Stimulated activated effector memory CD8-positive, alpha-beta T cell treated with anti-CD3 and anti-CD28 coated beads, Interleukin-12 subunit alpha, Interleukin-12 subunit beta, amount 100 ng/mL, for 72 hours (primary cell): ENCODE data around the gene CCDC24.

Experiments
- ATAC-seq: fragments of 150-1000 bp; cut with Tn5 transposase; 2 replicates; pipeline ENCODE4 v1.10.0; 2021
- DNase-seq, 2 donors: peaks; one replicate each; pipeline ENCODE4 v3.0.0; 2021 to 2022; ENCODE audit warnings: low spot score in 2 of 2
- H3K27ac Mint-ChIP-seq: one replicate; pipeline ENCODE4 v1.8.0; 2022; ENCODE audit warnings: mild to moderate bottlenecking, mixed read lengths
- H3K36me3 Mint-ChIP-seq: one replicate; pipeline ENCODE4 v1.8.0; 2022; ENCODE audit warnings: mild to moderate bottlenecking, mixed read lengths
- H3K4me1 Mint-ChIP-seq: one replicate; pipeline ENCODE4 v1.8.0; 2022; ENCODE audit warnings: mixed read lengths
- H3K4me3 Mint-ChIP-seq: one replicate; pipeline ENCODE4 v1.8.0; 2022; ENCODE audit warnings: mild to moderate bottlenecking, mixed read lengths
- H3K9me3 Mint-ChIP-seq: one replicate; pipeline ENCODE4 v1.8.0; 2022; ENCODE audit warnings: mixed read lengths

Gene CCDC24

DNA sequence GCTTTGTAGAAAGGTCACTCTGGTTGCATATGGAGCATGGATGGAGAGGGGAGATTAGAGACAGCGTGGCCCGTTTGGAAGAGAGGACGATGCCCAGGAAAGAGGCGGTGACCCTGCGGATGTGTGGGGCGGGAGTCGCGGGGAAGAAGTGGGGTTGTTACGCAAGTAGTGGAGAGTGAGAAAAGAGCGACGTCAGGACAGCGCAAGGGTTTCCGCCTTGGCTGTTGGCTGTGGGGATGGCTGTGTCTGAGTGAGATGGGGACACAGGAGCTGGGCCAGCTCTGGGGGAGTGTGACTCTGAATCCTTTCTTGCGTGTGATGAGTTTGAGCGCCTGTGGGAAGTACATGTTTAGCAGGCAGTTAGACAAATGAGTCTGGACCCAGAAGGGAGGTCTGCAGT lies 8.6 kb upstream of the CCDC24 start:
- peaks cover 30% of the 10 kb centered on the region for H3K36me3 Mint-ChIP-seq
- no peak overlapping the region for H3K27ac Mint-ChIP-seq

DNA sequence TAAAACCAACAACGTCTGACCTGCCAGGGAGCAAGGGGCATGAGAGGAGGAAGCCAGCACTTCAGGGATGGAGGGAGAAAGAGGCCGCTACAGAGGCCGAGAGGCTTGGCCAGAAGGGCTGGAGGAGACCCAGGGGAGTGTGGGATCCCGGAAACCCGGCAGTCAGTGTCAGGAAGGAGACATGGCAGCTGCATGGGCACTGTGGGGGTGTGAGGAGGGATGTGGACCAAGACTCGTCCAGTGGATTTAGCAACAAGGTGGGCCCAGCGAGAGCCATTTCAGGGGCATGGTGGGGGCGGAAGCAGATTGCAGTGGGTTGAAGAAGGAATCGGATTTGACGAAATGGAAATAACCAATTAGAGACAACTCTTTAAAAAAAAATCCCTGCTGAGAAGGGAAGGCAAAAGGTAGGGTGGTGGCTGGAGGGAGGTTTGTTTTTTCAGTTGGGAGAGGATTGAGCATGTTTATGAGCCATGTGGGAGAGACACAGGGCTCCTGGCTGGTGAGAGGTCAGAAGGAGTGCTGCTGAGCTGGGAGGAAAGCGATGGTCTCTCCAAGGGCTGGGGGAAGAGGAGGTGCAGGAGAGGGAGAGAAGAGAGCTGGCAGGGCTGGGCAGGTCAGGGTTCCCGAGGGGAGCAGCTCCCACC lies 8.0 kb upstream of the CCDC24 start:
- Mint-ChIP-seq H3K36me3 (peaks cover 25% of the 10 kb centered on the region), H3K9me3 (no peaks in the 10 kb centered on the region), H3K4me1 (peaks cover 37% of the 10 kb centered on the region), H3K27ac (peak overlapping the region; percentile 76), H3K4me3 (no peak overlapping the region)
- ATAC-seq: no peak
- no peak for DNase-seq

More for the DNA sequence above, 8.6 kb upstream of the CCDC24 start:
- no peaks in the 10 kb centered on the region for H3K9me3 Mint-ChIP-seq
- no peak for DNase-seq
- no peak overlapping the region for H3K4me3 Mint-ChIP-seq
- H3K4me1 Mint-ChIP-seq: peaks cover 42% of the 10 kb centered on the region
- ATAC-seq: no peak

DNA sequence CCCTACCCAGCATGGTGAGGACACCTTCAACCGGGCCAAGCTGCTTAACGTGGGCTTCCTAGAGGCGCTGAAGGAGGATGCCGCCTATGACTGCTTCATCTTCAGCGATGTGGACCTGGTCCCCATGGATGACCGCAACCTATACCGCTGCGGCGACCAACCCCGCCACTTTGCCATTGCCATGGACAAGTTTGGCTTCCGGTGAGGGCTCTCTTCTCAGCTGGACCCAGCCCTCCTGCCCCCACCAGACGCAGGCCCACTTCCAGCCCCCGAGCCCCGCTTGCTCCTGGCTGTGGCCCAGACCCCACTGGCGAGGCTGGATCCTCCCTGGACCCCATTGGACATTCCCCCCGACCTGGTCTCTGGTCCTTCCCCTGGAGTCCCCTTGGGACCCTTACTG lies 6.5 kb upstream of the CCDC24 start:
- H3K4me1 Mint-ChIP-seq: peaks cover 28% of the 10 kb centered on the region
- no peaks in the 10 kb centered on the region for H3K9me3 Mint-ChIP-seq
- no peak for ATAC-seq
- DNase-seq: no peak
- H3K27ac Mint-ChIP-seq: no peak overlapping the region
- no peak overlapping the region for H3K4me3 Mint-ChIP-seq
- H3K36me3 Mint-ChIP-seq: peaks cover 25% of the 10 kb centered on the region

DNA sequence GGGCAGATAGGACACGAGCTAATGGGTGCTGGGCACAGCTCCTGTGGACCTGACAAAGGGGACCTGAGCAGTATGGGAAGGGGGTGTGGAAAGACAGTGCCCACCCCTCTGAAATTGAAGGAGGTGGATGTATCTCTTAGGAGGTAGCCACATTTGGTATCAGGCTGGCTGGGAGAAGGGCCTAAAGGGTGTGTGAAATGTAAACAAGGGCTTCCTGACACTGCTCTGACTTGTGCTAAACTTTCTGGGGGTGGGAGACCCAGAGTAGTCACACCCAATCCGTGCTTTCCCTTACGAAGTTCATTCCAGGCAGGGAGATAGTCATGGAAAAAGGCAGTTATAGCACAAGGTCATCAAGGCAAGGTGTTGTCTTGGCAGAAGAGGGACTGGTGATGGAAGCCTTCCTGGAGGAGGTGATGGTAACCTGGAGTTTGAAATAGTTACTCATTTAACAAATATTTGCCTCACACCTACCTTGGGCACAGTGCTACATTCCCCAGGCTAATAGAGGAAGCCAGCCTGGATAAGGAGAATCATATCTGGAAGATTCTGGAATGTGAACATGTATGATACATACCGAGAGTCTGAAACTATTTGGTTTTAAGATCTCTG lies 5.3 kb upstream of the CCDC24 start:
- no peaks in the 10 kb centered on the region for H3K9me3 Mint-ChIP-seq
- H3K4me1 Mint-ChIP-seq: peaks cover 16% of the 10 kb centered on the region
- DNase-seq: no peak
- no peak overlapping the region for H3K27ac Mint-ChIP-seq
- no peak for ATAC-seq
- no peak overlapping the region for H3K4me3 Mint-ChIP-seq
- peaks cover 25% of the 10 kb centered on the region for H3K36me3 Mint-ChIP-seq

DNA sequence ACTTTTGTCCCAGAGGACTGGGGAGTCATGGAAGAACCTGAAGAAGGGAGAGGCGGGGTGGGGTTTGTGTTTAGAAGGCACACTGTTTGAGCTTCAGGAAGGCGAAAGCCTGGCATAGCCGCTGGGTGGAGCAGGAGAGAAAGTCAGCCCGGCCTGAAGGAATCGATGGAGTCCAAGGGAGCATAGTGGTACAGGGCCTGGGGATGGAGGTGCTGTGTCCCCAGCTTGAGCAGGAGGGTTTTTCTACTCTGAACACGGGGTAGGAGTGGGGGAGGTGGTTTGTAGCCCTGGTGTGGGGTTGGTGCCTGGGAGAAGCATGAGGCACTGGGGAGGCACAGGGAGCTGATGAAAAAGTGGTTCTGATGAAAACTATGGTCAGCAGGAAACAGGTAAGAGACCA lies 4.7 kb upstream of the CCDC24 start:
- Mint-ChIP-seq H3K4me3 (no peak overlapping the region), H3K9me3 (no peaks in the 10 kb centered on the region), H3K27ac (no peak overlapping the region), H3K36me3 (peaks cover 28% of the 10 kb centered on the region), H3K4me1 (peaks cover 19% of the 10 kb centered on the region)
- ATAC-seq: no peak
- no peak for DNase-seq

DNA sequence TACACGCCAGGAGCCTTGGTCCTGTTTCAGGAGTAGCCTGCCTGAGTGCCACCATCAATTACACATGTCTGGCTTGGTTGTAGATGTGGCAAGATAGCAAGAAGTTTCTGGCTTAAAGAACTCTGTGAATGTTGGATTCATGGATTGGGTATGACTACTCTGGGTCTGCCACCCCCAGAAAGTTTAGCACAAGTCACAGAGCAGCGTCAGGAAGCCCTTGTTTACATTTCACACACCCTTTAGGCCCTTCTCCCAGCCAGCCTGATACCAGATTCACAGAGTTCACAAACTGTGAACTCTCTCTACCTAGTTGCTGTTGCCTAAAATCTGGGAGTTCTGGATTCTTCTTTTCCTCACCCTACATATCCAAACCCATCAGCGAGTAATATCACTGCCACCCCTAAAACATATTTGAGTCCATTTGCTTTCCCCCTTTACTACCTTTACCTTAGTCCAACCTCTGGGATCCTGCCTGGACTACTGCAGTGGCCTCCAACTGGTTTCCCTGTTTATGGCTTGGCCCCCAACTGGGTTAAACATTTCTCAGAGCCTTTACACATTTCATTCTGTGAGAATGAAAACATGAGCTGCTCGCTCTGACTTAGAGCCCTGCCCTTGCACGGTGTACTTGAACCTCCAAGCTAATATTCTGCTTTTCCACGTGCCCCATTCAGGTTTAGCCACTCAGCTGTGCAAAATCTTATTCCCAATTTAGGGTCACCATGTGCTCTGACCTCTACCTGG lies 4.1 kb upstream of the CCDC24 start:
- H3K36me3 Mint-ChIP-seq: peaks cover 32% of the 10 kb centered on the region
- H3K4me3 Mint-ChIP-seq: no peak overlapping the region
- H3K9me3 Mint-ChIP-seq: no peaks in the 10 kb centered on the region
- ATAC-seq (no peak), DNase-seq (no peak)
- no peak overlapping the region for H3K27ac Mint-ChIP-seq
- peaks cover 23% of the 10 kb centered on the region for H3K4me1 Mint-ChIP-seq

DNA sequence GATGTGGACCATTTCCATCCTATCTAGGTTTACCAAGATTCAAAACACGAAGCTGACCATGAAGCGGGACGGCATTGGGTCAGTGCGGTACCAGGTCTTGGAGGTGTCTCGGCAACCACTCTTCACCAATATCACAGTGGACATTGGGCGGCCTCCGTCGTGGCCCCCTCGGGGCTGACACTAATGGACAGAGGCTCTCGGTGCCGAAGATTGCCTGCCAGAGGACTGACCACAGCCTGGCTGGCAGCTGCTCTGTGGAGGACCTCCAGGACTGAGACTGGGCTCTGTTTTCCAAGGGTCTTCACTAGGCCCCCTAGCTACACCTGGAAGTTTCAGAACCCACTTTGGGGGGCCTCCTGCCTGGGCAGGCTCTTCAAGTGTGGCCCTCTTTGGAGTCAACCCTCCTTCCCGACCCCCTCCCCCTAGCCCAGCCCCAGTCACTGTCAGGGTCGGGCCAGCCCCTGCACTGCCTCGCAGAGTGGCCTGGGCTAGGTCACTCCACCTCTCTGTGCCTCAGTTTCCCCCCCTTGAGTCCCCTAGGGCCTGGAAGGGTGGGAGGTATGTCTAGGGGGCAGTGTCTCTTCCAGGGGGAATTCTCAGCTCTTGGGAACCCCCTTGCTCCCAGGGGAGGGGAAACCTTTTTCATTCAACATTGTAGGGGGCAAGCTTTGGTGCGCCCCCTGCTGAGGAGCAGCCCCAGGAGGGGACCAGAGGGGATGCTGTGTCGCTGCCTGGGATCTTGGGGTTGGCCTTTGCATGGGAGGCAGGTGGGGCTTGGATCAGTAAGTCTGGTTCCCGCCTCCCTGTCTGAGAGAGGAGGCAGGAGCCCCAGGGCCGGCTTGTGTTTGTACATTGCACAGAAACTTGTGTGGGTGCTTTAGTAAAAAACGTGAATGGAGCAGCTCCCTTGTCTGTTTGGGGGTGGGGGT lies 864 bp upstream of the CCDC24 start:
- Mint-ChIP-seq H3K36me3 (peaks cover 23% of the 10 kb centered on the region), H3K9me3 (no peaks in the 10 kb centered on the region), H3K4me1 (peaks cover 14% of the 10 kb centered on the region), H3K4me3 (peak overlapping the region; percentile 88), H3K27ac (peak overlapping the region; percentile 86)
- ATAC-seq: no peak
- DNase-seq: no peak

DNA sequence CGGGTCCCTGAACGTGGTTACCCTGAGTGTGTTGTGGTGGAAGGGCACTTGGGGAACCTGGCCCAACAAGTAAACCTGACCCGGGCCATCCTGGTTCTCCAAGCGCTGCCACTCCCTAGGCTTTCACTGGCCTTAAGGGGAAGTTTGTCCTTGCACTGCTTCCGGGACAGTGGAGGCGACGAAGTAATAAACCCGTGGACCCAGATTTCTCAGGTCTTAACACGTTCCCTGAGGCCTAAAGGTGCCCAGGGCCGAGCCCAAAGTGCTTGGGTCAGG lies 261 bp upstream of the CCDC24 start:
- peaks cover 14% of the 10 kb centered on the region for H3K4me1 Mint-ChIP-seq
- peak overlapping the region; percentile 88 for H3K4me3 Mint-ChIP-seq
- ATAC-seq: no peak
- no peak for DNase-seq
- H3K9me3 Mint-ChIP-seq: no peaks in the 10 kb centered on the region
- peak overlapping the region; percentile 86 for H3K27ac Mint-ChIP-seq
- peaks cover 17% of the 10 kb centered on the region for H3K36me3 Mint-ChIP-seq

DNA sequence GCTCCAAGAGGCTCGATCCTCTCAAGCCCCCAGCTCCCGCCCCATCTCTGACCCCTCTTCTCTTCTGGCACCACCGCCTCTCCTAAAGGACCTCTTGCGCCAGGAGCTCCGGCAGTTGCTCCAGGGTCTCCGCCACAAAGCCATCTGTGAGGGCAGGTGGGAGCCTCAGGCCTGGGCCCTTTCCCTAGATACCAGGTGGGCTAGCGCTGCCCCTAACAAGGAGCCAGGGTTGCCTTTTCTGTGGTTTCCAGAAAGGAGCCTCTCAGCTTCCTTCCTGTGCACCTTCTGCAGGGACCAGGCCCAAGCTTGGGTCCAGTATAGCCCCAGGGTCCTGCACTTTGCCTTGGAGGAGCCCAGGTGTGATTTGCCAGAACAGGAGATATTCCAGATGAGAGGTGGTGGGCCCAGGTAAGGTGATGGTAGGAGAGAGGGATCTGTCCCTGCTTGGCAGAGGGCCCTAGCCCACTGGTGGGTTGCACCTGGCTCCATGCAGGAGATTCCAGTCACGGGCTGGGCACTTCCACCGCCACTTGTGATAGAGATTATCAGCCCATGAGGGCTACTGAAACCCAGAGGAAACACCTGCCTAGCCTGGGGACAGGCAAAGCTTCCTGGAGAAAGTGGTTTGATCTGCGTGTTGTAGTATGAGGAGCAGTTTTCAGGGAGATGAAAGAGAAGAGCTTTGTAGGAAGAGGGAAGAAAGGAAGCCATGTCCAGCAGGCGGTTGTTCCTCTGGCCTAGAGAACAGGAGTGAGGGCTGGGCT lies 1.0 kb downstream of the CCDC24 start:
- Mint-ChIP-seq H3K4me3 (peak overlapping the region; percentile 88), H3K36me3 (peaks cover 14% of the 10 kb centered on the region), H3K27ac (peak overlapping the region; percentile 86), H3K4me1 (peaks cover 14% of the 10 kb centered on the region), H3K9me3 (no peaks in the 10 kb centered on the region)
- ATAC-seq: no peak
- no peak for DNase-seq

DNA sequence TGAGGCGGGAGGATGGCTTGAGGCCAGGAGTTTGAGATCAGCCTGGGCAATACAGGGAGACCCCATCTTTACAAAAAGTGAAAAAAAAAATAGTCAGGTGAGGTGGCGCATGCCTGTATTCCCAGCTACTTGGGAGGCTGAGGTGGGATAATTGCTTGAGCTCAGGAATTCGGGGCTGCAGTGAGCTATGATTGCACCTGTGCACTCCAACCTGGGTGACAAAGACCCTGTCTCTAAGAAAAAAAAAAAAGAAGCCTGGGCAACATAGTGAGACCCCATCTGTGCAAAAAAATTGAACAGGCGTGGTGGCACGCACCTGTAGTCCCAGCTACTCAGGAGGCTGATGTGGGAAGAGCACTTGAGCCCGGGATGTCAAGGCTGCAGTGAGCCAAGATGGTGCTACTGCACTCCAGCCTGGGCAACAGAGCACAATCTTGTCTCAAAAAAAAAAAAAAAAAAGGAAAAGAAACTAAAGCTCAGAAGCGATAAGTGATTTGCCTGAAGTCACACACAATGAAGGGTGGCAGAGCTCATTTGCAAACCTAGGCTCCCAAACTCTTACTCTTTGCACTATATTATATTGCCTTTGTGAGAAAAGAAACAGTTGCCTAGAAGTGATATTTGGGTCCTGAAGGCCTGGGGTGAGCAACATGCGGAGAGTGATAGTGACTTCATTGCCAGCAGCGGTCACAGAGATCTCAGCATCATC lies 2.0 kb downstream of the CCDC24 start:
- H3K27ac Mint-ChIP-seq: no peak overlapping the region
- H3K36me3 Mint-ChIP-seq: peaks cover 14% of the 10 kb centered on the region
- H3K4me1 Mint-ChIP-seq: peaks cover 16% of the 10 kb centered on the region
- ATAC-seq (no peak), DNase-seq (no peak)
- H3K9me3 Mint-ChIP-seq: no peaks in the 10 kb centered on the region
- H3K4me3 Mint-ChIP-seq: no peak overlapping the region

DNA sequence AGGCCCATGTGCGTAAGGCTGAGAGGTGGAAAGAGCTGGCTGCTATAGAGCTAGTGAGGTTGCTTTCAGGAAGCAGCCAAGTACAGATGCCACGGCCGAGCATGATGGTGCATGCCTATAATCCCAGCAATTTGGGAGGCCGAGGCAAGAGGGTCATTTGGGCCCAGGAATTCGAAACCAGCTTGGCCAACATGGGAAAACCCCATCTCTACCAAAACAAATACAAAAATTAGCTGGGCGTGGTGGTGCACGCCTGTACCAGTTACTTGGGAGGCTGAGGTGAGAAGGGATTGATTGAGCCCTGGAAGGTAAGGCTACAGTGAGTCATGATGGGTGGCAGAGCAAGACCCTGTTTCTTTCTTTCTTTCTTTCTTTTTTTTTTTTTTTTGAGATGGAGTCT lies 2.7 kb downstream of the CCDC24 start:
- no peak for ATAC-seq
- Mint-ChIP-seq H3K36me3 (peaks cover 14% of the 10 kb centered on the region), H3K4me3 (no peak overlapping the region), H3K9me3 (no peaks in the 10 kb centered on the region), H3K27ac (no peak overlapping the region), H3K4me1 (peaks cover 20% of the 10 kb centered on the region)
- DNase-seq: no peak

DNA sequence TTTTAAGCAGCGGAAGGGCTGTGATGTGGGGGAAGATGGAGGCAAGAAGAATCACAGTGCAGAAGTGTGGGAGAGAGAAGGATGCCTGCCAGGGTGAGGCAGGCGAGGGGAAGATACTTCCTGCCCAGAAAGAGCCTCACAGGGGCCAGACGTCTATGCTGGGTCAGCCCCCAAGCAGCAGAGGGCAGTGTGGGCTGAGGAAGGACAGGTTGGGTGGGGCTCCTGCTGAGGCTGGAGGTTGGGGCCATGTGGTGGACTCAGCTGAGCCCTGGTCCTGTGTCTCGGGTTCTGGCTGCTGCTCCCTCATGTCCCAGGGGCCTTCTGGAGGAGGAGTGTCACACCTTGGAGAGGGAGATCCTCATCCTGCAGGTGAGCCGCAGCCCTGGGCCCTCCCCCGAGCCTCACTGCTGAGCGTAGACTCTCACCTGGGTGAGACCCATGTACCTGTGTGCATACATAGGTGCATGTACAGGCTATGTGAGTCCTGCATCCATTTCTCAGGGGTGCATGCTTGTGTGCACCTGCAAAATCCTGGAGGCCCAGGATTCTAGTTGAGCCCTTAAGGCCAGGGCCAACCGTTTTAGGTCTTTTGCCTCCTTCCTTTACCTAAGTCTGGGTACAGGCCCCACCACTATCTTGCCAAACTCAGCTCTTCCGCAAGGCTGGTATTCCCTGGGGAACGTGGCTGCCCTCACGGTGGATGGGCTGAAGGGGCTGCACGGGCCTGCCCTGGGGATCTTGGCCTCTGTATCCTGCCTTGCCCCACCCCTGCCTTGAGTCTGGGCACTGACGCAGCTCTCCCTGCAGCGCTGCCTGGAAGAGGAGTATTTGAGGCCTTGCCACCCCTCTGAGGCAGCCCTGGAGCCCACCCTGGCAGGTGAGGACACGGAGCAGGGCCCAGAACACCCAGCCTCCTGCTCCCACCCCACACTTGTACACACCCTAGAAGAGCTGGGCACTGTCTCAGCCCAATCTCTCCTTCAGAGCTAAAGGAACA lies 3.7 kb downstream of the CCDC24 start:
- ATAC-seq: no peak
- no peaks in the 10 kb centered on the region for H3K9me3 Mint-ChIP-seq
- no peak overlapping the region for H3K4me3 Mint-ChIP-seq
- no peak overlapping the region for H3K27ac Mint-ChIP-seq
- H3K36me3 Mint-ChIP-seq: peaks cover 14% of the 10 kb centered on the region
- H3K4me1 Mint-ChIP-seq: peaks cover 20% of the 10 kb centered on the region
- no peak for DNase-seq

DNA sequence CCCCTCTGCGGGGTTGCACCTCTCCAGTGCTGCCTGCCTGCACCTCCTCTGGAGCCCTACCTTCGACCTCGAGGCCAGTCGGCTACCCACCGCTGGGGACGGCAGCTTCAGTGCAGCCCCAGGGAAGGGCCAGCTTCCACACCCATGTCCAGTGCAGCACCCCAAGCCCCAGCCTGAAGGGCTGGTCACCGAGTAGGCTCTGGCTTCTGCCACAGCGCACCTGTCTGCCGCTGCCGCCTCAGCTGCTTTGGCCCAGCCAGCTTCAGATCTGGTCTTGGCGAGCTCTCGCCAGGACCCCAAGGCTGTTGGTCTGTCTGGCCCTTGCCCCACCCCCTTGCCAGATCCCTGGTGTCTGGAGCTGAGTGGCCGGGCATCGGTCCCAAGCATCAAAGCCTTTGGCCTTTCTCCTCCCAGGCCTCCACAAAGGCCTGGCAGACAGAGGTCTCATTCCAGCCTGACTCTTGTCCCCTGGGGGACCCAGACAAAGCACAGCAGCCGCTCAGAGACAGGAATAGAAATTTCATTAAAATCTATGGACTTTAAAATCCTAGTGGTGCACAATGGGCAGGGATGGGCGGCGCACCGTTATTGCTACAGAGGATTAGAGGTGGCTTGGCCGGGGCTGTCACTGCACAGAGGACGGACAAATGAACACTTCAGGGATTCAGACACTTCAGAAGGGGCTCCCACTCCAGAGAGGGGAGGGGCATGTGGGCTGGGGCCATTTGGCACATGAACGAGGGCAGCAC lies 4.8 kb downstream of the CCDC24 start:
- no peaks in the 10 kb centered on the region for H3K9me3 Mint-ChIP-seq
- ATAC-seq: no peak
- H3K27ac Mint-ChIP-seq: no peak overlapping the region

More for the DNA sequence above, 4.8 kb downstream of the CCDC24 start:
- no peak for DNase-seq
- Mint-ChIP-seq H3K36me3 (peaks cover 14% of the 10 kb centered on the region), H3K4me3 (no peak overlapping the region), H3K4me1 (peaks cover 20% of the 10 kb centered on the region)
